CD4-positive, alpha-beta memory T cell (primary cell): ENCODE data around the gene DLX1. TPM values are rescaled to one million over a fixed set of nuclear protein-coding genes. Genes with fewer than 3 reads are reported as not detected.

ENCODE experiments used
- CTCF ChIA-PET: fragments of 350-600 bp; sonication (Branson Sonifier 250); formaldehyde crosslinking; loops from one replicate; lab custom pipeline; 2021; ENCODE audit warnings: inconsistent platforms; ENCODE audit not compliant: partially characterized antibody; lab: Charles Lee
- POLR2A ChIA-PET: fragments of 350-600 bp; sonication (Branson Sonifier 250); formaldehyde crosslinking; loops from one replicate; lab custom pipeline; 2021; ENCODE audit not compliant: partially characterized antibody; lab: Charles Lee
- DNase-seq, 5 donors: peaks; one replicate each; pipeline versions ENCODE4 v3.0.0 to v3.0.0-alpha.2; 2020 to 2022; ENCODE audit warnings: mixed read lengths in 1 of 5
- H3K27ac ChIP-seq: one replicate; pipeline ENCODE4 v1.7.0; 2013; ENCODE audit warnings: low read depth, low read length
- H3K27me3 ChIP-seq: 2 replicates; pipeline ENCODE4 v1.7.0; 2013; ENCODE audit warnings: mild to moderate bottlenecking, low read length, moderate library complexity; ENCODE audit not compliant: insufficient read depth
- H3K36me3 ChIP-seq: 2 replicates; pipeline ENCODE4 v1.7.0; 2013; ENCODE audit warnings: mild to moderate bottlenecking, low read length, moderate library complexity; ENCODE audit not compliant: insufficient read depth
- H3K4me1 ChIP-seq: 2 replicates; pipeline ENCODE4 v1.7.0; 2013; ENCODE audit warnings: mild to moderate bottlenecking, low read length, moderate library complexity; ENCODE audit not compliant: insufficient read depth
- H3K4me3 ChIP-seq, 2 donors: one replicate each; pipeline ENCODE4 v1.7.0; 2013; ENCODE audit warnings: low read length in 2 of 2, mild to moderate bottlenecking in 1 of 2
- H3K9me3 ChIP-seq, 2 donors: one replicate each; pipeline ENCODE4 v1.7.0; 2013; ENCODE audit warnings: low read length in 2 of 2, control low read depth in 1 of 2; ENCODE audit not compliant: control insufficient read depth in 1 of 2
- H3K27ac Mint-ChIP-seq, 7 donors: one replicate each; pipeline ENCODE4 v1.8.0; 2020 to 2021; ENCODE audit warnings: mixed read lengths in 7 of 7, mild to moderate bottlenecking in 6 of 7, inconsistent platforms in 3 of 7, moderate library complexity in 3 of 7
- H3K27me3 Mint-ChIP-seq, 2 donors: one replicate each; pipeline ENCODE4 v1.8.0; 2020 to 2021; ENCODE audit warnings: mixed read lengths in 2 of 2
- H3K36me3 Mint-ChIP-seq, 2 donors: one replicate each; pipeline ENCODE4 v1.8.0; 2020 to 2021; ENCODE audit warnings: mixed read lengths in 2 of 2, inconsistent platforms in 1 of 2, mild to moderate bottlenecking in 1 of 2
- H3K4me1 Mint-ChIP-seq, 4 donors: one replicate each; pipeline ENCODE4 v1.8.0; 2020 to 2021; ENCODE audit warnings: mixed read lengths in 4 of 4, mild to moderate bottlenecking in 1 of 4
- H3K4me3 Mint-ChIP-seq, 8 donors: one replicate each; pipeline ENCODE4 v1.8.0; 2020 to 2021; ENCODE audit warnings: mixed read lengths in 8 of 8, mild to moderate bottlenecking in 7 of 8, moderate library complexity in 6 of 8, inconsistent platforms in 3 of 8
- H3K9me3 Mint-ChIP-seq, 8 donors: one replicate each; pipeline ENCODE4 v1.8.0; 2020 to 2021; ENCODE audit warnings: mixed read lengths in 8 of 8, mild to moderate bottlenecking in 5 of 8, inconsistent platforms in 3 of 8, moderate library complexity in 1 of 8
- intact Hi-C: fragments of 100-400 bp; cut with micrococcal nuclease; formaldehyde crosslinking; loops from one replicate; pipeline ENCODE4 v1.15.1; 2023
- polyA plus RNA-seq, 2 donors: library from polyadenylated mRNA; unstranded; fragments of 300-500 nt; fragmentation: Illumina TruSeq; gene quantifications; one replicate each; pipeline ENCODE4 v1.2.3, GENCODE V29; 2021
- total RNA-seq, 2 experiments: library from RNA; stranded (reverse); gene quantifications; one replicate each; pipeline ENCODE4 v1.2.3, GENCODE V29; 2021

DLX1 gene
- total and polyA plus RNA-seq, 4 experiments from 2014 or later = not detected

DNA sequence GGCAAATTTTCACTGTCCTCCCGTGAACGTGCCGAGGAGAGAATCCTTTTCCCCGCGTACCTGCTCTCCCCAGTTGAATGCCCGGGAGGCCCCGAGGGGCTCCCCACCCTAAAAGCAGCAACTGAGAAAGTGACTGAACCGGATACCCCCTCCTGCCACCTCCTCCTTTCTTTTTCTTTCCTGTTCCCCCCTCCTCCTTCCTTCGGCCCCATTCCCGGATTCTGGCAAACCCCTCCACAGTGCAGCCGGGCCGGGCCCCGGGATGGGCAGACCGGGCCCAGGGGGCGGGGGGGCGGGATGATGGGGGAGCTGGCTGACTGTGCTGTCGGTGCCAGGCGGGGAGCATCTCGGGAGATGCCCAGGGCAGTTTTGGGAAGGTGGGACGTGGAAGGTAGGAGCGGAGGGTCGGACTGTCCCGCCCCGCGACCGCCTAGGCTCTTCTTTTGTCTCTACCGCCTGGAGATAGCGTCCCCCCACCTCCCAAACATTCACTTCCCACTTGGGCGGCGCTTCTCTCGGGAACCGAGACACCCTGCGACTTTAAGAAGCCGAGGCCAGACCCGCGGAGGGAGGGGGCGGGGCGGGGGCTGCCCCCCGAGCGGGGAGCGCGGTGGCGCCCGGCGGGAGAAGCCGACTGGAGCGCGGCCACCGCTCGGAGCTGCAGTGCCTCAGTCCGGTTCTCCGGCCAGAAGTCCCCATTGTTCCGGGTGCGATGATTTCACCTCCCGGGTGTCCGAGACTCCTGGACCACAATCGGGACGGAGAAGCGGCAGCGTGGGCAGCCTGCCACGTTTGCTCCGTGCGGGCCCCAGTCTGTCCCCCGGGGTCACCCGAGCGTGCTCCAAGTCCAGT, 9.2 kb downstream of the DLX1 start:
- no peaks in the 10 kb centered on the region for H3K9me3 ChIP-seq
- H3K36me3 Mint-ChIP-seq = no peaks in the 10 kb centered on the region
- peaks cover 61 to 63% of the 10 kb centered on the region in 2 donors for H3K27me3 Mint-ChIP-seq
- CTCF ChIA-PET = interaction anchor here (1.7 kb wide), 1 partner anchor 10 kb away, joined by 6 read pairs; no protein-coding TSS in a partner anchor
- peaks cover 0 to 24% (median 4%) of the 10 kb centered on the region in 8 donors for H3K9me3 Mint-ChIP-seq
- POLR2A ChIA-PET = interaction anchor here (1.0 to 14.0 kb wide), 4 partner anchors 7 to 368 kb away, joined by 3 to 186 read pairs (median 96); partner anchors contain the start of genes DLX1 and DLX2
- no peak overlapping the region for H3K27ac ChIP-seq
- DNase-seq = peak in 2 of 5 donors; percentile 14 to 31
- H3K27me3 ChIP-seq = peaks cover 97% of the 10 kb centered on the region
- H3K4me1 Mint-ChIP-seq = peaks cover 21 to 70% (median 33%) of the 10 kb centered on the region in 4 donors
- peak overlapping the region in 1 of 2 donors; percentile 50 for H3K4me3 ChIP-seq
- H3K4me1 ChIP-seq = peaks cover 65% of the 10 kb centered on the region
- intact Hi-C loops = loop anchor here (1.0 to 5.0 kb wide), 3 partner anchors 8 to 1167 kb away; partner anchors contain the start of genes DLX2 and GORASP2
- H3K27ac Mint-ChIP-seq = peak overlapping the region in 2 of 7 donors; percentile 41 to 99
- H3K4me3 Mint-ChIP-seq = peak overlapping the region in 7 of 8 donors; percentile 61 to 90 (median 87)
- no peaks in the 10 kb centered on the region for H3K36me3 ChIP-seq

DNA sequence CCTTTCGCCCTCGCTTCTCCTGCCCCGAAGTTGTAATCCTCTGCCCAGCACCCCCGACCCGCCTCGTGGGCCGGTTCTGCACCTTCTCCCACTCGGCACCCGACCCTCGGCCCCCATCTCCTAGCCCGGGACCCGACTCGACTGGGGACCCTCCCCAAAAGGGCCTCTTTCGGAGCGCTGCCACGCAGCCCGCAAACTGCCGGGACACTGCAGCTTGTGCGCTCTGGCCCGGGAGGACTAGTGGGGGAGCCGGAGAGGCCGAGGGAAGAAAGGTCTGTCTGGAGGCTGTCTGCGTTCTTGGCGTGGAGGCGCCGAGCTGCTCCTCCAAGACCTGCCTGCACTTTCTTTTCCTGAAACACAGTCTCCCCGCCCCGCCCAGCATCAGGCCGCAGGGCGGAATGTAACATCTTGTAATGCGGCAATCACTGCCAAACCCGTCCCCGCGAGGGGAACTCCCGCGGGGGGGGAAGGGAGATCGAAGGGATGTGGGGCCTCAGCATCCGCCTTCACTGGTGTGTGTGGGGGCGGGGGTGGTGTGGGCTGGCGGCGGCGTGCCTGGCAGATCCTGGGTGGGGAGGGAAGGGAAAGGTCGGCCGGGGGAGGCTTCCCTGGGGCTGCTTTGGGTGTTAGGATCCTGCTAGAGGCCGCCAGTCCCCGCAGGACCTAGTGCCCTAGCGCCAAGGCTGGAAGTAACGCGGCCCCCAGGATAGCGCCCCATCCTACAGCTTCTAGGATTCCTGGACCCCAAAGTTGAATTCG, 10.0 kb downstream of the DLX1 start:
- CTCF ChIA-PET = interaction anchor here (1.0 to 1.7 kb wide), 2 partner anchors 9 to 11 kb away, joined by 4 to 6 read pairs; no protein-coding TSS in a partner anchor
- Mint-ChIP-seq H3K4me1 (peaks cover 21 to 62% (median 32%) of the 10 kb centered on the region in 4 donors), H3K4me3 (peak overlapping the region; percentile 82 to 90 (median 87)), H3K27ac (peak overlapping the region; percentile 29 to 93 (median 88)), H3K9me3 (peaks cover 0 to 24% (median 4%) of the 10 kb centered on the region in 8 donors), H3K27me3 (peaks cover 55 to 57% of the 10 kb centered on the region in 2 donors), H3K36me3 (no peaks in the 10 kb centered on the region)
- peak; percentile 80 to 88 (median 83) for DNase-seq
- peaks cover 97% of the 10 kb centered on the region for H3K27me3 ChIP-seq
- no peak overlapping the region for H3K27ac ChIP-seq
- peaks cover 71% of the 10 kb centered on the region for H3K4me1 ChIP-seq
- intact Hi-C loops = loop anchor here (1.0 to 5.0 kb wide), 2 partner anchors 9 to 1168 kb away; partner anchors contain the start of gene GORASP2
- no peaks in the 10 kb centered on the region for H3K36me3 ChIP-seq
- POLR2A ChIA-PET = interaction anchor here (1.0 to 13.6 kb wide), 3 partner anchors 8 to 367 kb away, joined by 3 to 186 read pairs (median 5); partner anchors contain the start of gene DLX1
- peak overlapping the region in 1 of 2 donors; percentile 50 for H3K4me3 ChIP-seq
- H3K9me3 ChIP-seq = no peaks in the 10 kb centered on the region

DNA sequence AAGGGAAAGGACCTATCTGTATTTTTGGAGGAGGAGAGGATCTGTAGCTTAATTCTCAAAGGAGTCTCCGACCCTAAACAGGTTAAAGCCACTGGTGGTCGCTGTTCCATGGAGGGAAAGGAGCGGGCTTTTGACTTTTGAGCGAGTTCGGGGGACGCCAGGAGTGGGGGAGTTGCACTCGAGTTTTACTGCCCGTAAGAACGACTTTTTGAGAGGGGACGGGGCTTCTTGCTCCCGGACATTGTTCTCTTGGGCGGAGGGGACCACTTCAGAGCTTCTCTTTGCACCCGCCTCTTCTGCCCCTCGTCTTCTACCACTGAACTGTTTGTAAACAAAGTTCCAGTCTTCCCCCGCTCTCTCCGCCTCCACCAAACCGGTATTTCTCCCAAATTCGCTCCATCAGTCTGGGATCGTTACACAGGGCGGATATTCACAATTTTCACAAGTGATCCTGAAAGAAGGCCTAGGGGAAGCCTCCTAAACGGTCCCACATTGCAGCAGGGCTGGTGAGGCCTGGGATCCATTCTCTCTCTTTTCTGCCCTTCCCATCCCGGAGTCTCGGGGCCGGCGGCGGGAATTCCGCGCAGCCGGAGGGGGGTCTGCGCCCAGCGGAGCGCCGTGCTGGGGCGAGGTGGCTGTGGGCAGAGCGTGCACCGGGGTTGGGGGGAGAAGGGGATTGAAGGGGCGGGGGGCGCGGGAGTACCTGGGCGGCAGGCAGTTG, 10.8 kb downstream of the DLX1 start:
- peak overlapping the region in 7 of 8 donors; percentile 82 to 90 (median 87) for H3K4me3 Mint-ChIP-seq
- peaks cover 23 to 62% (median 36%) of the 10 kb centered on the region in 4 donors for H3K4me1 Mint-ChIP-seq
- Histone ChIP-seq H3K4me3 (peak overlapping the region in 1 of 2 donors; percentile 8), H3K27ac (no peak overlapping the region), H3K36me3 (no peaks in the 10 kb centered on the region), H3K9me3 (no peaks in the 10 kb centered on the region), H3K4me1 (peaks cover 78% of the 10 kb centered on the region), H3K27me3 (peaks cover 97% of the 10 kb centered on the region)
- peak overlapping the region in 5 of 7 donors; percentile 12 to 93 (median 68) for H3K27ac Mint-ChIP-seq
- H3K27me3 Mint-ChIP-seq = peaks cover 56% of the 10 kb centered on the region in 2 donors
- peaks cover 0 to 29% (median 4%) of the 10 kb centered on the region in 8 donors for H3K9me3 Mint-ChIP-seq
- ChIA-PET CTCF (interaction anchor here (1.0 to 1.7 kb wide), 2 partner anchors 9 to 11 kb away, joined by 4 to 6 read pairs; no protein-coding TSS in a partner anchor), POLR2A (interaction anchor here (1.3 to 13.6 kb wide), 2 partner anchors 8 to 9 kb away, joined by 3 to 186 read pairs; partner anchors contain the start of gene DLX1)
- peak in 1 of 5 donors; percentile 24 for DNase-seq
- H3K36me3 Mint-ChIP-seq = no peaks in the 10 kb centered on the region
- intact Hi-C loops = loop anchor here (1.0 to 5.0 kb wide), 2 partner anchors 10 to 1169 kb away; partner anchors contain the start of gene GORASP2

DNA sequence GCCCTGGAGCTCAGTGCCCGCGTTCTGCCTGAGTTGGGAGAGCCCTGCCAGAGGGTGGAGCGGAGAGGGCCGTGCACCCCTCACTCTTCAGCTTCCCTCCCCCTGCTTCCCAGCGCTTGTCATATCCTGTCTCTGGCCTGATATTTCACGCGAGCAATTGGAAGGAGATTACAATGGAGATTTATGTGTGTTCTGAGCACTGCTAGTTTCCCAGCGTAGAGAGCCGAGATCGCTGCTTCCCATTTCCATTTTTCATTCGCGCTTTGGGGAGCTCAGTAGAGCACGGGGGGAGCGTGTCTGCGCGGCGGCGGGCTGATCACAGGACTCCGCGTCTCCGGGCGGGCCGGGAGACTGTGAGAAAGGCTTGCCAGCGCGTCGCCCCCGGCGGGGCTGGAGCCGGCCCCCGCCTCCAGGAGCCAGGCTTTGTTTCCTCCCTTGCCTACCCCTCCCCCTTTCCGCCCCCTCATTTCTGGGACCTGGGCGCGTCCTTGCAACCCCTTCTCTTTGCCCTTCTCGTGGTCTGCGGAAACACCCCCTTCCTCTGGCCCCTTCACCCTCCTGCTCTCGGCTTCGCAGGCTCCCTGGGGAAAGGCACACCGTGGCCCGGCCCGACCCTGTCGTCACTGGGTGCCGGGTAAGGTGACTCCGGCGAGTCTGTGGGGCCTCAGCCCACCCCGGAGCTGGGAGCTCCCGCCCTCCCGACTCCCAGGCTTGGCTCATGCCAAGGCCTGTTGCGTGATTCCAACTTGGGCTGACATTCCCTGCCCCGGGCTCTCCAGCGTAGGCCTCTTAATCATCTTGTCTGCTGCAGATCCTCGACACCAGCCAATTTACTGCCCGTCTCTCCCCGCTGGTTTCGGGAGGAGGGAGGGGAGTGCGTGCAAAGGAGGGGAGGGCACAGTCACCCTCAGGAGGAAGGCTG, 11.6 kb downstream of the DLX1 start:
- intact Hi-C loops = loop anchor here (5.0 kb wide), 1 partner anchor 1170 kb away; the partner anchor contains the start of gene GORASP2
- Histone ChIP-seq H3K4me1 (peaks cover 86% of the 10 kb centered on the region), H3K27me3 (peaks cover 97% of the 10 kb centered on the region), H3K9me3 (no peaks in the 10 kb centered on the region), H3K27ac (no peak overlapping the region), H3K4me3 (peak overlapping the region in 1 of 2 donors; percentile 39), H3K36me3 (no peaks in the 10 kb centered on the region)
- ChIA-PET POLR2A (interaction anchor here (13.6 kb wide), 1 partner anchor 9 kb away, joined by 186 read pairs; the partner anchor contains the start of gene DLX1), CTCF (interaction anchor here (1.0 kb wide), 1 partner anchor 10 kb away, joined by 4 read pairs; no protein-coding TSS in a partner anchor)
- no peaks in the 10 kb centered on the region for H3K36me3 Mint-ChIP-seq
- peak overlapping the region in 2 of 7 donors; percentile 81 to 88 for H3K27ac Mint-ChIP-seq
- H3K4me1 Mint-ChIP-seq = peaks cover 26 to 66% (median 42%) of the 10 kb centered on the region in 4 donors
- peaks cover 0 to 27% (median 4%) of the 10 kb centered on the region in 8 donors for H3K9me3 Mint-ChIP-seq
- peaks cover 55 to 58% of the 10 kb centered on the region in 2 donors for H3K27me3 Mint-ChIP-seq
- DNase-seq = peak in 2 of 5 donors; percentile 37
- H3K4me3 Mint-ChIP-seq = peak overlapping the region in 7 of 8 donors; percentile 51 to 83 (median 73)

DNA sequence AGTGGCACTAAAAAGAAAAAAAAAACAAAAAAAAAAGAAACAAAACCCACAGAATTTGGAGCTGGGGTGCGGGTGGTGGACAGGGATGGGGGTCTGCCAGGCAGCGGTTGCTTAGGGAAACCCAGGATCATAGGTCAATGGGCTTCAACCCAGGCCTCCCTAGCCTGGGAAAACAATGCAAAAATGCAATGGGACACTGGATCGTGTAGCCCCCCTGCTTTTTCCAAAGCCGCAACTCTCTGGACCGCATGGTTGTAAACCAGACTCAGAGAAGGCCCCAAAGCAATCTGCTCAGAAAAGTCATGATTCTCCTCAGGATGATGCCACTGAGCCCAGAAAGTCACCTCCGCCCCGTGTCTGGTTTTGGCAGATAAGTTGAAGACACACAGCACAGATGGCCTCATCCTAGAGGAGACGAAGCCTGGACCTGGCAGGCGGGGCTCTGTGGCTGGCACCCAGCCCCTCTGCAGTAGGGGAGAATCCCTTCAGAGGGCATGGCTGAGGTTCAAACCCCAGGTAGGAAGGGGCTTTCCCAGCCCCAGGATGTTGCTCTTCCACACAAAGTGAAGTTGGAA, 12.3 kb downstream of the DLX1 start:
- H3K4me1 Mint-ChIP-seq = peaks cover 28 to 71% (median 48%) of the 10 kb centered on the region in 4 donors
- Histone ChIP-seq H3K4me1 (peaks cover 93% of the 10 kb centered on the region), H3K27ac (no peak overlapping the region), H3K9me3 (no peaks in the 10 kb centered on the region), H3K36me3 (no peaks in the 10 kb centered on the region), H3K27me3 (peaks cover 95% of the 10 kb centered on the region), H3K4me3 (no peak overlapping the region)
- peaks cover 0 to 26% (median 4%) of the 10 kb centered on the region in 8 donors for H3K9me3 Mint-ChIP-seq
- peak overlapping the region in 2 of 7 donors; percentile 57 to 88 for H3K27ac Mint-ChIP-seq
- H3K4me3 Mint-ChIP-seq = peak overlapping the region in 2 of 8 donors; percentile 24 to 73
- intact Hi-C loops = loop anchor here (5.0 kb wide), 1 partner anchor 1170 kb away; the partner anchor contains the start of gene GORASP2
- ChIA-PET POLR2A (interaction anchor here (13.6 kb wide), 1 partner anchor 10 kb away, joined by 186 read pairs; the partner anchor contains the start of gene DLX1), CTCF (no interaction called here)
- H3K36me3 Mint-ChIP-seq = peaks cover 0 to 2% of the 10 kb centered on the region in 2 donors
- peak in 1 of 5 donors; percentile 40 for DNase-seq
- peaks cover 57 to 58% of the 10 kb centered on the region in 2 donors for H3K27me3 Mint-ChIP-seq
